HepG2 (cell line): Measurements from ENCODE around the gene SFTA2. TPM values are rescaled to one million over a fixed set of nuclear protein-coding genes. Genes with fewer than 3 reads are reported as not detected.

Experiments
- AKAP8 ChIP-seq: sonication (generic); formaldehyde crosslinking; IDR thresholded peaks from 2 replicates; pipeline ENCODE4 v1.5.1; 2020; ENCODE audit warnings: mild to moderate bottlenecking, missing genetic modification reagents
- CTCF ChIP-seq: sonication (generic); formaldehyde crosslinking; IDR thresholded peaks from 2 replicates; pipeline ENCODE4 v1.5.0; 2020; ENCODE audit warnings: mild to moderate bottlenecking, missing genetic modification reagents, moderate library complexity
- DBP ChIP-seq: sonication (generic); formaldehyde crosslinking; IDR thresholded peaks from 2 replicates; pipeline ENCODE4 v1.4.0; 2020; ENCODE audit warnings: missing genetic modification reagents; ENCODE audit errors: not compliant biosample characterization
- HMGXB4 ChIP-seq, 2 experiments: sonication (generic) in 1 of 2; formaldehyde crosslinking in 1 of 2; IDR thresholded peaks; 2 replicates each; pipeline versions ENCODE4 v1.4.0 to v1.6.1; 2018 to 2020; ENCODE audit warnings: missing genetic modification reagents in 2 of 2, borderline replicate concordance in 1 of 2, low read depth in 1 of 2, mild to moderate bottlenecking in 1 of 2, missing biosample characterization in 1 of 2
- THAP9 ChIP-seq: sonication (generic); formaldehyde crosslinking; IDR thresholded peaks from 2 replicates; pipeline ENCODE4; 2020; ENCODE audit warnings: missing genetic modification reagents, mild to moderate bottlenecking, borderline replicate concordance
- ZNF138 ChIP-seq: sonication (generic); formaldehyde crosslinking; IDR thresholded peaks from 2 replicates; pipeline ENCODE4 v1.5.0; 2020; ENCODE audit warnings: mild to moderate bottlenecking, low read depth, missing genetic modification reagents
- ZNF609 ChIP-seq: sonication (generic); formaldehyde crosslinking; IDR thresholded peaks from 2 replicates; pipeline ENCODE4 v1.4.0; 2020; ENCODE audit warnings: mild to moderate bottlenecking, missing genetic modification reagents, borderline replicate concordance
- ZNF644 ChIP-seq: IDR thresholded peaks from 2 replicates; pipeline ENCODE4 v1.6.1; 2016; ENCODE audit warnings: low read depth
- ZSCAN5A ChIP-seq: sonication (generic); formaldehyde crosslinking; IDR thresholded peaks from 2 replicates; pipeline ENCODE4 v1.8.0; 2022; ENCODE audit warnings: mild to moderate bottlenecking, missing genetic modification reagents, borderline replicate concordance
- ZUFSP ChIP-seq: sonication (generic); formaldehyde crosslinking; IDR thresholded peaks from 2 replicates; pipeline ENCODE4 v1.9.0; 2021; ENCODE audit warnings: missing genetic modification reagents, mild to moderate bottlenecking, borderline replicate concordance
- polyA plus RNA-seq, 8 experiments: library from polyadenylated mRNA; depleted of rRNA in 3 of 8; stranded (reverse) in 7 of 8; unstranded in 1 of 8; fragments of >200 nt; fragmentation: Illumina TruSeq in 4 of 8; extraction: Trizol in 4 of 8; gene quantifications; 2 replicates each; pipeline versions ENCODE4 v1.2.1 to v1.2.3, GENCODE V29; 2011 to 2016; ENCODE audit warnings: low read depth in 4 of 8, missing spikeins in 1 of 8, mixed read lengths in 1 of 8; ENCODE audit not compliant: insufficient read depth in 1 of 8
- total RNA-seq, 5 experiments: library from RNA; depleted of rRNA; stranded (reverse); fragments of >200 nt; fragmentation: Illumina TruSeq; extraction: Trizol; gene quantifications; 2 replicates each; pipeline ENCODE4 v1.2.3, GENCODE V29; 2016; ENCODE audit warnings: low read depth in 1 of 5

Gene SFTA2
- total and polyA plus RNA-seq, 2 of the 13 experiments (the other 11 are each of a cell fraction or from before 2014, with no cell fraction given), result not detected

GRCh38 chr6:30937265-30937664 is 5.3 kb upstream of the SFTA2 start (continued):
- TF ChIP-seq ZNF138 (CRISPR knock-in tag) (no peak), THAP9 (CRISPR knock-in tag) (no peak), ZNF644 (CRISPR knock-in tag) (no peak), CTCF (CRISPR knock-in tag) (no peak), ZUFSP (CRISPR knock-in tag) (no peak), ZSCAN5A (no peak), AKAP8 (no peak), DBP (CRISPR knock-in tag) (no peak), HMGXB4 (CRISPR knock-in tag; IDR thresholded peaks at IDR 0.05; ENCODE audit: borderline replicate concordance in 1 of 2, low read depth in 1 of 2) (no peak), ZNF609 (CRISPR knock-in tag) (no peak)
